SJSA1 (cell line): ENCODE measurements around the gene LRRC4B. TPM values are rescaled to one million over a fixed set of nuclear protein-coding genes. Genes with fewer than 3 reads are reported as not detected.

Source experiments
- DNase-seq, 2 experiments: peaks; one replicate each; pipeline ENCODE4 v3.0.0-alpha.2; 2015 to 2020; ENCODE audit warnings: low spot score in 2 of 2, low read depth in 1 of 2
- H3K27ac ChIP-seq: fragments of 250-450 bp; sonication (Bioruptor Pico); 2 replicates; pipeline ENCODE4 v1.5.1; 2020; ENCODE audit warnings: mild to moderate bottlenecking, moderate library complexity
- H3K27me3 ChIP-seq: fragments of 250-450 bp; sonication (Bioruptor Pico); replicated peaks from 2 replicates; pipeline ENCODE4 v1.5.1; 2020; ENCODE audit warnings: mild to moderate bottlenecking, moderate library complexity
- H3K36me3 ChIP-seq: fragments of 250-450 bp; sonication (Bioruptor Pico); 2 replicates; pipeline ENCODE4 v1.5.1; 2020; ENCODE audit warnings: mild to moderate bottlenecking
- H3K4me1 ChIP-seq: fragments of 250-450 bp; sonication (Bioruptor Pico); replicated peaks from 2 replicates; pipeline ENCODE4 v1.6.1; 2021; ENCODE audit warnings: mild to moderate bottlenecking
- H3K4me3 ChIP-seq: fragments of 250-450 bp; sonication (Bioruptor Pico); 2 replicates; pipeline ENCODE4 v1.5.1; 2020; ENCODE audit warnings: mild to moderate bottlenecking
- H3K9me3 ChIP-seq: fragments of 250-450 bp; sonication (Bioruptor Pico); replicated peaks from 2 replicates; pipeline ENCODE4 v1.5.1; 2020; ENCODE audit warnings: mild to moderate bottlenecking
- total RNA-seq: library from RNA; depleted of rRNA; stranded (reverse); fragments of >200 nt; shearing (Covaris generic); gene quantifications from 2 replicates; pipeline ENCODE4 v1.2.3, GENCODE V29; 2014

LRRC4B gene
- total RNA-seq, 1 experiment from 2014 or later: not detected

GRCh38 chr19:50494186-50495019 lies 73.8 kb downstream of the LRRC4B start:
- Histone ChIP-seq H3K4me3 (no peak overlapping the region), H3K27me3 (peaks cover 7% of the 10 kb centered on the region; the same call in 1 of the 2 replicates), H3K36me3 (no peaks in the 10 kb centered on the region), H3K4me1 (no peaks in the 10 kb centered on the region), H3K9me3 (no peaks in the 10 kb centered on the region), H3K27ac (no peak overlapping the region)
- DNase-seq: no peak

- Histone ChIP-seq H3K27me3 (peaks cover 9% of the 10 kb centered on the region; the same call in 1 of the 2 replicates), H3K4me1 (no peaks in the 10 kb centered on the region), H3K9me3 (no peaks in the 10 kb centered on the region), H3K36me3 (no peaks in the 10 kb centered on the region), H3K27ac (no peak overlapping the region), H3K4me3 (no peak overlapping the region)
- no peak for DNase-seq
Measured at GRCh38 chr19:50493171-50493570, 75.1 kb downstream of the LRRC4B start.

- Histone ChIP-seq H3K27ac (no peak overlapping the region), H3K4me3 (no peak overlapping the region), H3K9me3 (no peaks in the 10 kb centered on the region), H3K36me3 (no peaks in the 10 kb centered on the region), H3K27me3 (peaks cover 9% of the 10 kb centered on the region; the same call in 1 of the 2 replicates), H3K4me1 (no peaks in the 10 kb centered on the region)
- no peak for DNase-seq
Measured at GRCh38 chr19:50492303-50493052, 75.8 kb downstream of the LRRC4B start.

- no peaks in the 10 kb centered on the region for H3K36me3 ChIP-seq
- peaks cover 8% of the 10 kb centered on the region for H3K9me3 ChIP-seq
- H3K27me3 ChIP-seq: peaks cover 9% of the 10 kb centered on the region; the same call in 1 of the 2 replicates
- no peaks in the 10 kb centered on the region for H3K4me1 ChIP-seq
- H3K27ac ChIP-seq: no peak overlapping the region
- DNase-seq: no peak
- H3K4me3 ChIP-seq: no peak overlapping the region
Measured at GRCh38 chr19:50490991-50491472, 77.2 kb downstream of the LRRC4B start.

GRCh38 chr19:50490411-50490811 lies 77.8 kb downstream of the LRRC4B start:
- Histone ChIP-seq H3K27me3 (peaks cover 9% of the 10 kb centered on the region; the same call in 1 of the 2 replicates), H3K27ac (no peak overlapping the region), H3K4me1 (no peaks in the 10 kb centered on the region), H3K4me3 (no peak overlapping the region), H3K36me3 (no peaks in the 10 kb centered on the region), H3K9me3 (peaks cover 8% of the 10 kb centered on the region)
- no peak for DNase-seq

- Histone ChIP-seq H3K27ac (no peak overlapping the region), H3K4me3 (no peak overlapping the region), H3K27me3 (peaks cover 9% of the 10 kb centered on the region; the same call in 1 of the 2 replicates), H3K4me1 (no peaks in the 10 kb centered on the region), H3K36me3 (no peaks in the 10 kb centered on the region), H3K9me3 (peaks cover 8% of the 10 kb centered on the region)
- no peak for DNase-seq
Measured at GRCh38 chr19:50489461-50490011, 78.7 kb downstream of the LRRC4B start.

- DNase-seq: no peak
- Histone ChIP-seq H3K4me3 (no peak overlapping the region), H3K27ac (no peak overlapping the region), H3K36me3 (no peaks in the 10 kb centered on the region), H3K4me1 (no peaks in the 10 kb centered on the region), H3K27me3 (peaks cover 9% of the 10 kb centered on the region; the same call in 1 of the 2 replicates), H3K9me3 (peaks cover 8% of the 10 kb centered on the region)
Measured at GRCh38 chr19:50488389-50489194, 79.6 kb downstream of the LRRC4B start.

GRCh38 chr19:50486823-50487515 lies 81.3 kb downstream of the LRRC4B start:
- Histone ChIP-seq H3K36me3 (no peaks in the 10 kb centered on the region), H3K27ac (no peak overlapping the region), H3K27me3 (peaks cover 6% of the 10 kb centered on the region; the same call in 1 of the 2 replicates), H3K4me1 (no peaks in the 10 kb centered on the region), H3K4me3 (no peak overlapping the region), H3K9me3 (peaks cover 8% of the 10 kb centered on the region)
- no peak for DNase-seq

GRCh38 chr19:50485284-50485955 lies 82.8 kb downstream of the LRRC4B start:
- no peak overlapping the region for H3K4me3 ChIP-seq
- no peak for DNase-seq
- peaks cover 8% of the 10 kb centered on the region for H3K9me3 ChIP-seq
- no peaks in the 10 kb centered on the region for H3K4me1 ChIP-seq
- peaks cover 3% of the 10 kb centered on the region; the same call in 1 of the 2 replicates for H3K27me3 ChIP-seq
- peaks cover 7% of the 10 kb centered on the region for H3K36me3 ChIP-seq
- H3K27ac ChIP-seq: no peak overlapping the region

- DNase-seq: no peak
- peaks cover 8% of the 10 kb centered on the region for H3K9me3 ChIP-seq
- no peak overlapping the region for H3K4me3 ChIP-seq
- H3K4me1 ChIP-seq: no peaks in the 10 kb centered on the region
- peaks cover 21% of the 10 kb centered on the region for H3K36me3 ChIP-seq
- no peaks in the 10 kb centered on the region; the same call in 1 of the 2 replicates for H3K27me3 ChIP-seq
- H3K27ac ChIP-seq: no peak overlapping the region
Measured at GRCh38 chr19:50482916-50483315, 85.3 kb downstream of the LRRC4B start.

GRCh38 chr19:50482271-50482855 lies 85.9 kb downstream of the LRRC4B start:
- Histone ChIP-seq H3K4me1 (peaks cover 2% of the 10 kb centered on the region), H3K9me3 (peaks cover 8% of the 10 kb centered on the region), H3K27me3 (no peaks in the 10 kb centered on the region; the same call in 1 of the 2 replicates), H3K27ac (no peak overlapping the region), H3K36me3 (peaks cover 21% of the 10 kb centered on the region), H3K4me3 (no peak overlapping the region)
- no peak for DNase-seq
